Mesothelial cell of epicardium (in vitro differentiated cells): ENCODE results near the gene SLC22A3. TPM values are rescaled to one million over a fixed set of nuclear protein-coding genes. Genes with fewer than 3 reads are reported as not detected.

Source experiments
- DNase-seq, 2 experiments: peaks; one replicate each; pipeline ENCODE4 v3.0.0; 2021; ENCODE audit warnings: low spot score in 2 of 2; ENCODE audit not compliant: unreplicated experiment in 2 of 2
- H3K27ac Mint-ChIP-seq: 2 replicates; pipeline ENCODE4 v1.8.0; 2021; ENCODE audit warnings: mixed read lengths
- H3K27me3 Mint-ChIP-seq: 2 replicates; pipeline ENCODE4 v1.8.0; 2021; ENCODE audit warnings: low read depth, mixed read lengths
- H3K36me3 Mint-ChIP-seq: 2 replicates; pipeline ENCODE4 v1.8.0; 2021; ENCODE audit warnings: mixed read lengths
- H3K4me1 Mint-ChIP-seq: 2 replicates; pipeline ENCODE4 v1.8.0; 2021; ENCODE audit warnings: mixed read lengths
- H3K4me3 Mint-ChIP-seq: 2 replicates; pipeline ENCODE4 v1.8.0; 2021; ENCODE audit warnings: mild to moderate bottlenecking, moderate library complexity, mixed read lengths
- H3K9me3 Mint-ChIP-seq: 2 replicates; pipeline ENCODE4 v1.8.0; 2021; ENCODE audit warnings: mixed read lengths
- CTCF ChIP-seq: fragments of 200-600 bp; sonication (generic); IDR thresholded peaks from one replicate; pipeline ENCODE4 v1.5.0; 2021; ENCODE audit warnings: antibody characterized with exemption; ENCODE audit not compliant: unreplicated experiment
- total RNA-seq: library from RNA; stranded (reverse); gene quantifications from 3 replicates; pipeline ENCODE4 v1.2.1, GENCODE V29; 2021

Gene SLC22A3
- total RNA-seq, 1 donor from 2014 or later: 1.3 TPM

- no peak overlapping the region for H3K27ac Mint-ChIP-seq
- no peak overlapping the region for H3K4me3 Mint-ChIP-seq
- DNase-seq: no peak
- H3K4me1 Mint-ChIP-seq: peaks cover 8% of the 10 kb centered on the region
- no peaks in the 10 kb centered on the region for H3K27me3 Mint-ChIP-seq
- H3K36me3 Mint-ChIP-seq: peaks cover 2% of the 10 kb centered on the region
- H3K9me3 Mint-ChIP-seq: peaks cover 7% of the 10 kb centered on the region
- TF ChIP-seq CTCF: no peak
Observed at GRCh38 chr6:160395187-160395586, 47.0 kb downstream of the SLC22A3 start.

- Mint-ChIP-seq H3K4me3 (no peak overlapping the region), H3K9me3 (peaks cover 7% of the 10 kb centered on the region), H3K4me1 (peaks cover 8% of the 10 kb centered on the region), H3K27me3 (no peaks in the 10 kb centered on the region), H3K36me3 (peaks cover 2% of the 10 kb centered on the region), H3K27ac (no peak overlapping the region)
- TF ChIP-seq CTCF: no peak
- no peak for DNase-seq
Observed at GRCh38 chr6:160396292-160396691, 48.1 kb downstream of the SLC22A3 start.

- Mint-ChIP-seq H3K4me3 (no peak overlapping the region), H3K27me3 (no peaks in the 10 kb centered on the region), H3K36me3 (no peaks in the 10 kb centered on the region), H3K27ac (no peak overlapping the region), H3K9me3 (peaks cover 2% of the 10 kb centered on the region), H3K4me1 (peaks cover 8% of the 10 kb centered on the region)
- DNase-seq: no peak
- no peak for TF ChIP-seq CTCF
Observed at GRCh38 chr6:160398674-160399271, 50.6 kb downstream of the SLC22A3 start.

GRCh38 chr6:160400446-160400845 lies 52.3 kb downstream of the SLC22A3 start:
- Mint-ChIP-seq H3K9me3 (no peaks in the 10 kb centered on the region), H3K36me3 (no peaks in the 10 kb centered on the region), H3K4me3 (no peak overlapping the region), H3K27me3 (no peaks in the 10 kb centered on the region), H3K4me1 (no peaks in the 10 kb centered on the region), H3K27ac (no peak overlapping the region)
- TF ChIP-seq CTCF: no peak
- DNase-seq: no peak

GRCh38 chr6:160408528-160408927 lies 60.4 kb downstream of the SLC22A3 start:
- no peaks in the 10 kb centered on the region for H3K9me3 Mint-ChIP-seq
- no peak for TF ChIP-seq CTCF
- no peak overlapping the region for H3K4me3 Mint-ChIP-seq
- peaks cover 3% of the 10 kb centered on the region for H3K27me3 Mint-ChIP-seq
- H3K27ac Mint-ChIP-seq: no peak overlapping the region
- DNase-seq: no peak
- H3K4me1 Mint-ChIP-seq: no peaks in the 10 kb centered on the region
- no peaks in the 10 kb centered on the region for H3K36me3 Mint-ChIP-seq

- H3K36me3 Mint-ChIP-seq: no peaks in the 10 kb centered on the region
- no peak overlapping the region for H3K4me3 Mint-ChIP-seq
- peaks cover 9% of the 10 kb centered on the region for H3K27me3 Mint-ChIP-seq
- no peak for TF ChIP-seq CTCF
- no peak for DNase-seq
- H3K9me3 Mint-ChIP-seq: no peaks in the 10 kb centered on the region
- H3K27ac Mint-ChIP-seq: no peak overlapping the region
- no peaks in the 10 kb centered on the region for H3K4me1 Mint-ChIP-seq
Observed at GRCh38 chr6:160412993-160413392, 64.8 kb downstream of the SLC22A3 start.
